Sigmoid colon (tissue), 4 donors: Measurements from ENCODE around the gene ANKH.

Experiments used
- EP300 ChIP-seq, 4 donors: sonication (generic); formaldehyde crosslinking; IDR thresholded peaks; one replicate each; pipeline ENCODE4 v1.6.1; 2017; ENCODE audit warnings: antibody characterized with exemption in 4 of 4
- POLR2A ChIP-seq, 2 donors: fragments of 450-650 bp; IDR thresholded peaks; one replicate each; pipeline ENCODE4 v1.6.1; 2016; ENCODE audit warnings: antibody characterized with exemption in 2 of 2, mild to moderate bottlenecking in 2 of 2, moderate library complexity in 2 of 2
- POLR2AphosphoS5 ChIP-seq, 4 donors: sonication (generic); formaldehyde crosslinking; IDR thresholded peaks; one replicate each; pipeline ENCODE4 v1.6.1; 2017; ENCODE audit warnings: antibody characterized with exemption in 4 of 4
- TF ChIP-seq, protein P1 (sequence below), 4 experiments: fragments of 450-650 bp in 3 of 4; fragments of 200-600 bp in 1 of 4; IDR thresholded peaks; one replicate each; pipeline ENCODE4 v1.5.1; 2016 to 2019; ENCODE audit warnings: antibody characterized with exemption in 4 of 4, mild to moderate bottlenecking in 3 of 4, moderate library complexity in 2 of 4

DNA sequence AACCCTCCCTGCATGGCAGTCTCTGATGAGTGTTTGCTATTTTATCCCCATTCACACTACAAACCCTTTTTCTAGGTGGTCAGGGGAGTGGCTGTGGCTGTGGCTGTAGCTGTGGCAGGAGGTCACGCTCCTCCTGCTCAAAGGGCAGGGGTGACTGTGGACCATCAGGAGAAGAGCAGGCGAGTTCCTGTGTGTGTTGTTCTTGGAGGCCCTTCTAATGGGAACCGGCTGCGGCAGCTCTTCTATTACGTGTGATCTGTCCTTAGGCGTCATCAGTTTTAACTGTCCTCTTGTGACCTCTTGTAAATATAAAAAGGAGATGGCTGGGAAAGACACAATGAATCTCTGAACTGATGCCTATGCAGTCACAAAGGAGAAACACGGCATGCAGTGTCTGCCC, 65.1 kb downstream of the ANKH start:
- TF ChIP-seq, protein P1, sequence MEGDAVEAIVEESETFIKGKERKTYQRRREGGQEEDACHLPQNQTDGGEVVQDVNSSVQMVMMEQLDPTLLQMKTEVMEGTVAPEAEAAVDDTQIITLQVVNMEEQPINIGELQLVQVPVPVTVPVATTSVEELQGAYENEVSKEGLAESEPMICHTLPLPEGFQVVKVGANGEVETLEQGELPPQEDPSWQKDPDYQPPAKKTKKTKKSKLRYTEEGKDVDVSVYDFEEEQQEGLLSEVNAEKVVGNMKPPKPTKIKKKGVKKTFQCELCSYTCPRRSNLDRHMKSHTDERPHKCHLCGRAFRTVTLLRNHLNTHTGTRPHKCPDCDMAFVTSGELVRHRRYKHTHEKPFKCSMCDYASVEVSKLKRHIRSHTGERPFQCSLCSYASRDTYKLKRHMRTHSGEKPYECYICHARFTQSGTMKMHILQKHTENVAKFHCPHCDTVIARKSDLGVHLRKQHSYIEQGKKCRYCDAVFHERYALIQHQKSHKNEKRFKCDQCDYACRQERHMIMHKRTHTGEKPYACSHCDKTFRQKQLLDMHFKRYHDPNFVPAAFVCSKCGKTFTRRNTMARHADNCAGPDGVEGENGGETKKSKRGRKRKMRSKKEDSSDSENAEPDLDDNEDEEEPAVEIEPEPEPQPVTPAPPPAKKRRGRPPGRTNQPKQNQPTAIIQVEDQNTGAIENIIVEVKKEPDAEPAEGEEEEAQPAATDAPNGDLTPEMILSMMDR (IDR thresholded peaks at IDR 0.05): no peak
- no peak for TF ChIP-seq POLR2A (IDR thresholded peaks at IDR 0.05)
- TF ChIP-seq EP300 (IDR thresholded peaks at IDR 0.05): no peak
- peak in 1 of 4 donors; percentile 25 for TF ChIP-seq POLR2AphosphoS5 (IDR thresholded peaks at IDR 0.05)
